Activated CD4-positive, alpha-beta memory T cell treated with anti-CD3 and anti-CD28 coated beads, Interleukin-2, amount 10 ng/mL, durations not matched to agents 7 days and 5 days (primary cell): ENCODE data around the gene TMEM63C. TPM values are rescaled to one million over a fixed set of nuclear protein-coding genes. Genes with fewer than 3 reads are reported as not detected.

Experiments used
- CTCF ChIA-PET: fragments of 350-600 bp; sonication (Branson Sonifier 250); formaldehyde crosslinking; loops from one replicate; lab custom pipeline; 2021; ENCODE audit warnings: antibody characterized with exemption, inconsistent platforms; lab: Charles Lee
- POLR2A ChIA-PET: fragments of 350-600 bp; sonication (Branson Sonifier 250); formaldehyde crosslinking; loops from one replicate; lab custom pipeline; 2021; ENCODE audit warnings: antibody characterized with exemption; lab: Charles Lee
- DNase-seq: peaks from one replicate; pipeline ENCODE4 v3.0.0-alpha.2; 2020
- H3K27ac Mint-ChIP-seq: one replicate; pipeline ENCODE4 v1.8.0; 2021; ENCODE audit warnings: mild to moderate bottlenecking, mixed read lengths
- H3K27me3 Mint-ChIP-seq: one replicate; pipeline ENCODE4 v1.8.0; 2021; ENCODE audit warnings: mixed read lengths
- H3K36me3 Mint-ChIP-seq: one replicate; pipeline ENCODE4 v1.8.0; 2021; ENCODE audit warnings: low read depth, mixed read lengths
- H3K4me1 Mint-ChIP-seq: one replicate; pipeline ENCODE4 v1.8.0; 2021; ENCODE audit warnings: mixed read lengths
- H3K4me3 Mint-ChIP-seq: one replicate; pipeline ENCODE4 v1.8.0; 2021; ENCODE audit warnings: mild to moderate bottlenecking, mixed read lengths
- H3K9me3 Mint-ChIP-seq: one replicate; pipeline ENCODE4 v1.8.0; 2021; ENCODE audit warnings: mixed read lengths
- total RNA-seq, 2 experiments: library from RNA; stranded (reverse); gene quantifications; one replicate each; pipeline ENCODE4 v1.2.3, GENCODE V29; 2021

Gene TMEM63C
- total RNA-seq, 2 experiments from 2014 or later = 1.5 to 1.9 TPM

- Mint-ChIP-seq H3K27me3 (peaks cover 13% of the 10 kb centered on the region), H3K9me3 (no peaks in the 10 kb centered on the region), H3K27ac (no peak overlapping the region), H3K4me3 (no peak overlapping the region), H3K36me3 (no peaks in the 10 kb centered on the region), H3K4me1 (peaks cover 3% of the 10 kb centered on the region)
- no peak for DNase-seq
- POLR2A ChIA-PET = no interaction called here
- CTCF ChIA-PET = no interaction called here
Measured at GRCh38 chr14:77189479-77189878, 7.9 kb downstream of the TMEM63C start.

- POLR2A ChIA-PET = interaction anchor here (0.5 kb wide), 1 partner anchor 23 kb away, joined by 3 read pairs; no protein-coding TSS in a partner anchor
- Mint-ChIP-seq H3K4me1 (no peaks in the 10 kb centered on the region), H3K4me3 (no peak overlapping the region), H3K27me3 (peaks cover 13% of the 10 kb centered on the region), H3K36me3 (no peaks in the 10 kb centered on the region), H3K9me3 (no peaks in the 10 kb centered on the region), H3K27ac (no peak overlapping the region)
- DNase-seq = no peak
- CTCF ChIA-PET = interaction anchor here (1.0 to 1.7 kb wide), 3 partner anchors 10 to 39 kb away, joined by 3 to 5 read pairs (median 4); partner anchors contain the start of gene TMEM63C
Measured at GRCh38 chr14:77190977-77191376, 9.4 kb downstream of the TMEM63C start.

- Mint-ChIP-seq H3K36me3 (no peaks in the 10 kb centered on the region), H3K27me3 (peaks cover 2% of the 10 kb centered on the region), H3K27ac (no peak overlapping the region), H3K4me1 (no peaks in the 10 kb centered on the region), H3K9me3 (no peaks in the 10 kb centered on the region), H3K4me3 (no peak overlapping the region)
- ChIA-PET POLR2A (no interaction called here), CTCF (no interaction called here)
- no peak for DNase-seq
Measured at GRCh38 chr14:77194706-77195105, 13.1 kb downstream of the TMEM63C start.

GRCh38 chr14:77195766-77196165 is 14.2 kb downstream of the TMEM63C start:
- no peak for DNase-seq
- H3K27ac Mint-ChIP-seq = no peak overlapping the region
- no peak overlapping the region for H3K4me3 Mint-ChIP-seq
- H3K27me3 Mint-ChIP-seq = peaks cover 2% of the 10 kb centered on the region
- H3K36me3 Mint-ChIP-seq = no peaks in the 10 kb centered on the region
- CTCF ChIA-PET = interaction anchor here (1.2 kb wide), 1 partner anchor 44 kb away, joined by 3 read pairs; no protein-coding TSS in a partner anchor
- H3K9me3 Mint-ChIP-seq = no peaks in the 10 kb centered on the region
- no peaks in the 10 kb centered on the region for H3K4me1 Mint-ChIP-seq
- POLR2A ChIA-PET = no interaction called here

GRCh38 chr14:77197988-77198387 is 16.4 kb downstream of the TMEM63C start:
- DNase-seq = no peak
- Mint-ChIP-seq H3K27me3 (peaks cover 2% of the 10 kb centered on the region), H3K9me3 (no peaks in the 10 kb centered on the region), H3K36me3 (no peaks in the 10 kb centered on the region), H3K4me1 (no peaks in the 10 kb centered on the region), H3K4me3 (no peak overlapping the region), H3K27ac (no peak overlapping the region)
- ChIA-PET POLR2A (no interaction called here), CTCF (no interaction called here)

- Mint-ChIP-seq H3K27ac (no peak overlapping the region), H3K36me3 (no peaks in the 10 kb centered on the region), H3K4me1 (no peaks in the 10 kb centered on the region), H3K27me3 (peaks cover 2% of the 10 kb centered on the region), H3K4me3 (no peak overlapping the region), H3K9me3 (no peaks in the 10 kb centered on the region)
- DNase-seq = no peak
- ChIA-PET POLR2A (no interaction called here), CTCF (no interaction called here)
Measured at GRCh38 chr14:77198561-77198960, 17.0 kb downstream of the TMEM63C start.

GRCh38 chr14:77199590-77199989 is 18.0 kb downstream of the TMEM63C start:
- no peaks in the 10 kb centered on the region for H3K4me1 Mint-ChIP-seq
- H3K36me3 Mint-ChIP-seq = no peaks in the 10 kb centered on the region
- no peak overlapping the region for H3K4me3 Mint-ChIP-seq
- peaks cover 4% of the 10 kb centered on the region for H3K27me3 Mint-ChIP-seq
- H3K27ac Mint-ChIP-seq = no peak overlapping the region
- DNase-seq = no peak
- no peaks in the 10 kb centered on the region for H3K9me3 Mint-ChIP-seq
- POLR2A ChIA-PET = no interaction called here
- CTCF ChIA-PET = no interaction called here

GRCh38 chr14:77200406-77200985 is 18.9 kb downstream of the TMEM63C start:
- H3K9me3 Mint-ChIP-seq = no peaks in the 10 kb centered on the region
- no peaks in the 10 kb centered on the region for H3K36me3 Mint-ChIP-seq
- no peaks in the 10 kb centered on the region for H3K4me1 Mint-ChIP-seq
- ChIA-PET POLR2A (no interaction called here), CTCF (interaction anchor here (0.7 kb wide), 1 partner anchor 47 kb away, joined by 4 read pairs; no protein-coding TSS in a partner anchor)
- H3K4me3 Mint-ChIP-seq = no peak overlapping the region
- H3K27ac Mint-ChIP-seq = no peak overlapping the region
- H3K27me3 Mint-ChIP-seq = peaks cover 4% of the 10 kb centered on the region
- DNase-seq = no peak

GRCh38 chr14:77201696-77202095 is 20.1 kb downstream of the TMEM63C start:
- H3K9me3 Mint-ChIP-seq = no peaks in the 10 kb centered on the region
- no peaks in the 10 kb centered on the region for H3K36me3 Mint-ChIP-seq
- POLR2A ChIA-PET = no interaction called here
- CTCF ChIA-PET = no interaction called here
- H3K27ac Mint-ChIP-seq = no peak overlapping the region
- no peaks in the 10 kb centered on the region for H3K4me1 Mint-ChIP-seq
- peaks cover 4% of the 10 kb centered on the region for H3K27me3 Mint-ChIP-seq
- DNase-seq = no peak
- no peak overlapping the region for H3K4me3 Mint-ChIP-seq

GRCh38 chr14:77203611-77204458 is 22.2 kb downstream of the TMEM63C start:
- Mint-ChIP-seq H3K4me1 (no peaks in the 10 kb centered on the region), H3K4me3 (no peak overlapping the region), H3K36me3 (no peaks in the 10 kb centered on the region), H3K27ac (no peak overlapping the region), H3K27me3 (peaks cover 5% of the 10 kb centered on the region), H3K9me3 (no peaks in the 10 kb centered on the region)
- ChIA-PET CTCF (interaction anchor here (0.6 to 1.4 kb wide), 2 partner anchors 9 to 1493 kb away, joined by 3 read pairs; no protein-coding TSS in a partner anchor), POLR2A (no interaction called here)
- DNase-seq = no peak

- no peak overlapping the region for H3K4me3 Mint-ChIP-seq
- DNase-seq = no peak
- ChIA-PET CTCF (interaction anchor here (0.6 to 1.4 kb wide), 2 partner anchors 9 to 1494 kb away, joined by 3 read pairs; no protein-coding TSS in a partner anchor), POLR2A (no interaction called here)
- H3K4me1 Mint-ChIP-seq = no peaks in the 10 kb centered on the region
- no peaks in the 10 kb centered on the region for H3K36me3 Mint-ChIP-seq
- peaks cover 7% of the 10 kb centered on the region for H3K27me3 Mint-ChIP-seq
- H3K27ac Mint-ChIP-seq = no peak overlapping the region
- no peaks in the 10 kb centered on the region for H3K9me3 Mint-ChIP-seq
Measured at GRCh38 chr14:77204459-77204771, 22.8 kb downstream of the TMEM63C start.

- Mint-ChIP-seq H3K36me3 (no peaks in the 10 kb centered on the region), H3K4me3 (no peak overlapping the region), H3K27me3 (peaks cover 7% of the 10 kb centered on the region), H3K27ac (no peak overlapping the region), H3K4me1 (no peaks in the 10 kb centered on the region), H3K9me3 (no peaks in the 10 kb centered on the region)
- POLR2A ChIA-PET = no interaction called here
- CTCF ChIA-PET = interaction anchor here (1.4 kb wide), 1 partner anchor 8 kb away, joined by 3 read pairs; no protein-coding TSS in a partner anchor
- DNase-seq = no peak
Measured at GRCh38 chr14:77204907-77205306, 23.3 kb downstream of the TMEM63C start.

GRCh38 chr14:77205566-77205965 is 24.0 kb downstream of the TMEM63C start:
- Mint-ChIP-seq H3K4me3 (no peak overlapping the region), H3K9me3 (no peaks in the 10 kb centered on the region), H3K4me1 (no peaks in the 10 kb centered on the region), H3K27ac (no peak overlapping the region), H3K27me3 (peaks cover 6% of the 10 kb centered on the region), H3K36me3 (no peaks in the 10 kb centered on the region)
- ChIA-PET POLR2A (no interaction called here), CTCF (interaction anchor here (1.4 kb wide), 1 partner anchor 8 kb away, joined by 3 read pairs; no protein-coding TSS in a partner anchor)
- DNase-seq = no peak
